Urothelium cell line (cell line): ENCODE results near the gene ADD2.
A peak's percentile ranks its signal among the peaks of the same experiment; 100 is the strongest.
"Not testable (repeated sequence)": the region's sequence is repeated elsewhere in the genome, so short reads cannot be mapped to it uniquely, and the experiment has no call there.

Experiments used
- DNase-seq: peaks from one replicate; pipeline ENCODE4 v3.0.0; 2011; ENCODE audit warnings: low spot score, mixed read lengths
- FAIRE-seq: peaks from 2 replicates; lab custom pipeline; 2011; peaks lifted over from hg19 to GRCh38; lab: Jason Lieb, UNC

The ADD2 gene

GRCh38 chr2:70648961-70649360 is 119.0 kb downstream of the ADD2 start:
- DNase-seq (no peak), FAIRE-seq (no peak)

DNA sequence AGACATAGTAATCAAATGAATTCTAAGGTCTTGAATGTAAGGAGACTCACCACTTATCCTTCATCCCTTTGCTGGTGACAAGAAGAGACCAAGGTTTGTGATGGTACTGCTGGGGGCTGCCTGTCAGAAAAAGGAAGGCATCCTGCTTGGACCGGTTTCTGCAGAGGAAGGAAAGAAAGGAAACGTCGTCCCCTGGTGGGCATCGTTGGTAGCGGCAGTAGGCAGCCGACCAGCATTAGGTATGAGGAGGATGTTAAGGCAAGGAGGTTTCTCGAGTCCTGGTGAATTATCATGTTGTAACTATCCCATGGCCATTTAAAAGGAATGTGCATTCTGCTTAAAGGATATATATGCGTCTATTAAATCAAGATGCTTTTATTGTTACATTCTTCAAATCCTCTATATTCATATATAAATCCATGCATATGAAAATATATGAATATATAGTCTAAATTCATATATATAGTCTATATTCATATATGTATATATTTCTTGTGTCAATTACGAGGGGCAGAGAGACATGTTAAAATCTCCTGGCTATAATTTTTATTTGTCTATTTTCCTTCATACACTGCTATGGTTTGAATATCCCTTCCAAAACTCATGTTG is 120.0 kb downstream of the ADD2 start:
- FAIRE-seq: peak; percentile 86
- peak; percentile 78 for DNase-seq

GRCh38 chr2:70646420-70646818 is 121.6 kb downstream of the ADD2 start:
- DNase-seq (no peak), FAIRE-seq (no peak)

DNA sequence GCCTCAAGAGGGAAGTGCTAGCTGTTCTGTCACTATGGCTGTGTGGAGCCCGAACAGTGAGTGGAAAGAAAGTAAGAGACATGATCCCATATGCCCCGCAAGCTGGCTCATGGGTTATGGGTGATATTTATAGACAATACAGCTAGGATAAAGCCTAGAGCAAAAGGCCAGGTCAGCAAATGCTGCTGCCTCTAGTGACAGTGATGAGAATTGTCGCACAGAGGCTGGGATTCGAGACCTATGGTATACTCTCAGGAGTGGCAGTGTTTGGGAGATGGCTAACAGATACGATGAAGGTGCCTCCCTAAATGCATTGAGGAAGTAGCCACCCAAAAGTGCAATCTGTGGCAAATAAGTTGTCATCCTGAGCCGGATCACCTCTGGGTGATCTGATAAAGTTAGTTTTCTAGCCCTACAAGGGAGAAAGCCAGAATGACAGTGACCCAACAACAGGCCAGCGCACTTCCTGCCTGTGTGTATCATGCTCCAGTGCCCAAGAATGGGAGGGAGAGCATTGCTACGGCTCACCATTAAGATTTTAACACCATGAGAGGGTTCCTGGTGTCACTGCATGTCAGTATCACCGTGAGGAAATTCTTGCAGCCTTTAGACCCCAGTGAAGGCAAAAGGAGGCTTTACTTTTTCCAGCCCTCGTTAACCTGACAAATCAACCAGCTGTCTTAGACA is 122.1 kb downstream of the ADD2 start:
- DNase-seq (peak; percentile 53), FAIRE-seq (no peak)

GRCh38 chr2:70643715-70644114 is 124.3 kb downstream of the ADD2 start:
- DNase-seq (peak; percentile 64), FAIRE-seq (no peak)

DNA sequence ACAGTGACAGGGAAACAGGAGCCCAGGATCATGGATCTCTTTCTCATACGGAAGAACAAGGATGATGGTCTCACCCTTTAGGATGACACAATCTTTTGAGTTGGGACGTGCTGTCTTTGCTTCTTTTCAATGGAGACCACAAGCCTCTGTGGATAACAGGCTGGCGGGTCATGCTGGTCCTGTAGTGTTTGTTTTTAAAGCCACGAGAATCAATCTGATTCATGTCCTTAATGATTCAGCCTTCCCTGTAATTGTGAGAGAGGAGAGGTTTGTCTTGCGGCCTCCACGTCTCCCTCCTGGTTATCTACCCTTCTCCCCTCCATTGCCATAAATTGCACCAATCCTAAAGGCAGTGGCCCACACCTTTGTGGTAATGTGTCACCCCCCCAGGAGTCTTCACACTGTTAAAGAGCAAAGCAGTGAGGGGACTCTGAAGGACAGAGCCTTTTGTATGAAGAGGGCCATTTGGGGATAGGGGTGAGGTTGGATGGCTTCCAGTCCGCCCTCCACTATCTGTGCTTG is 126.7 kb downstream of the ADD2 start:
- DNase-seq (no peak), FAIRE-seq (no peak)

- no peak for DNase-seq
- no peak for FAIRE-seq
These were observed 128.1 kb downstream of the ADD2 start for GRCh38 chr2:70639841-70640436.

- no peak for DNase-seq
- no peak for FAIRE-seq
These were observed 129.4 kb downstream of the ADD2 start for GRCh38 chr2:70638561-70638960.

GRCh38 chr2:70633508-70633907 is 134.5 kb downstream of the ADD2 start:
- FAIRE-seq (no peak), DNase-seq (no peak)

GRCh38 chr2:70632966-70633365 is 135.0 kb downstream of the ADD2 start:
- DNase-seq (no peak), FAIRE-seq (no peak)

- no peak for FAIRE-seq
These were observed 135.6 kb downstream of the ADD2 start for GRCh38 chr2:70632388-70632787.

GRCh38 chr2:70630761-70631160 is 137.2 kb downstream of the ADD2 start:
- DNase-seq: no peak
- no peak for FAIRE-seq

More at GRCh38 chr2:70632388-70632787, 135.6 kb downstream of the ADD2 start:
- no peak for DNase-seq

GRCh38 chr2:70627211-70627898 is 140.6 kb downstream of the ADD2 start:
- DNase-seq (no peak), FAIRE-seq (no peak)

DNA sequence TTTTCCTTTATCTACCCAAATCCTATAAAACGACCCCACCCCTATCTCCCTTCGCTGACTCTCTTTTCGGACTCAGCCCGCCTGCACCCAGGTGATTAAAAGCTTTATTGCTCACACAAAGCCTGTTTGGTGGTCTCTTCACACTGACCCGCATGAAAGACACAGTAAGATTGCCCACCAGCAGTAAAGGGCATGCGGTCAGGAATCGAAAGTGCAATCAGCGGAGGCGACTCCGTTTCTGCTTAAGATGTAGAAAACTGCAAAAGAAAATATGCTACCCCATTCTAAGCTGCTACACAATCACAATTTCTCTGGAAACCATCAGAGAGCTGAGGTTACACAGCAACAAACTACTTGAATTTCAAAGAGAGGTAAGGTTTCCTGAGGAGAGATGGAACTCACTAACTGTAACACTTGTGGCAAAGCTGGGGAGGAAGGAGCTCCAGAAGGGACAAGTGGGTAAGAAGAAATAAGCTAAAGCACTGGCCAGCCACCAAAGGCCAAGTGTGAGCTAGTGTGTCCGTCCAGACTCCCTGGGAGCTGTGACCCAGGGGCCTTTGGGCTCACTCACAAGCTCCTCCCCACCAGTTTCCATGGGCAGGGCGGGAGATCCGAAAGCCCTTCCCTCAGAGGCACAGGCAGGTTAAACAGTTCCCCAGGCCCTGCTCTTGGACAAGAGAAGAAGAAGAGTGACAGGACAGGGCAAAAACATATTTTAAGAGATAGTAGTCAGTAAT is 141.6 kb downstream of the ADD2 start:
- DNase-seq (no peak), FAIRE-seq (no peak)

- DNase-seq, FAIRE-seq: not testable (repeated sequence)
These were observed 146.5 kb downstream of the ADD2 start for GRCh38 chr2:70621536-70621935.

DNA sequence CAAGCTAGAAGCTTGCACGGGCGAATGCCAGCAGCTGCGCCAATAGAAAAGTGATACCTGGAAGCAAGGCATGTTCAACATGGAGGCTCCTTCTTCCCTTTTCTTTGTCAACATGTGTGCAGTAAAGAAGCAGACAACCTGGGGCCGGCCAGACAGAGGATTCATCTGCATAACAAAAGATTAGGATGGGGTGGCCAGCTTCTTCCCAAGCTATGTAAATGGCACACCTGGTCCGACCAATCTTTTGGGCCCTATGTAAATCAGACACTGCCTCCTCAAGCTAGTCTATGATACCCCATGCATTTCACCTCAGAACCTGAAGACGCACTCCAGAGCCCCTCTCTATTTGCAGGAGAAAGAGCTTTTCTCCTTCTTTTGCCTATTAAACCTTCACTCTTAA is 148.0 kb downstream of the ADD2 start:
- FAIRE-seq (no peak), DNase-seq (no peak)

GRCh38 chr2:70619167-70619566 is 148.8 kb downstream of the ADD2 start:
- FAIRE-seq: no peak
- no peak for DNase-seq

- DNase-seq (peak; percentile 50), FAIRE-seq (no peak)
These were observed 151.8 kb downstream of the ADD2 start for GRCh38 chr2:70616168-70616694.

GRCh38 chr2:70615222-70615621 is 152.8 kb downstream of the ADD2 start:
- FAIRE-seq: no peak

DNA sequence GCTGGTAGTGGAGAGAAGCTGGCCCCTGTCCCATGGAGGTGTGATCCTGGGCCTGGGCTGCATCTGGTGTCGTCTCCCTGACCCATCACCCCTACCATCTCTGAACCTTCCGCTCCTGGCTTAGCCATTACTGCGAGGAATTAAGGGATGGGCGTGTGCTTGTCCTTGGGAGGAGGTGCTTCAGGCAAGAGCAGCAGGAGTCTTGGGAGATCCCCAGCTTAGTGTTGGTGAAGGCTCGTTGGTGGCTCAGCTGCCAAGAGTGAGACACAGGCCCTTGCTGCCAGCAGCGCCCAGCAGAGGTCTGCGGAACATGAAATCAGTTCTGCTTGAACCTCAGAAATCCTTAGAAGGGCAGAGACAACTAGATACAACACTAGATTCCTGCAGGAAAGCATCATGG is 154.5 kb downstream of the ADD2 start:
- DNase-seq (no peak), FAIRE-seq (no peak)

More at GRCh38 chr2:70615222-70615621, 152.8 kb downstream of the ADD2 start:
- no peak for DNase-seq
